ENCODE measurements around the gene CDCA5. TPM values are rescaled to one million over a fixed set of nuclear protein-coding genes. Genes with fewer than 3 reads are reported as not detected.

CDCA5 gene
- total RNA-seq, 3 donors from 2014 or later, result 0.96 to 1.2 (median 0.98) TPM

DNA sequence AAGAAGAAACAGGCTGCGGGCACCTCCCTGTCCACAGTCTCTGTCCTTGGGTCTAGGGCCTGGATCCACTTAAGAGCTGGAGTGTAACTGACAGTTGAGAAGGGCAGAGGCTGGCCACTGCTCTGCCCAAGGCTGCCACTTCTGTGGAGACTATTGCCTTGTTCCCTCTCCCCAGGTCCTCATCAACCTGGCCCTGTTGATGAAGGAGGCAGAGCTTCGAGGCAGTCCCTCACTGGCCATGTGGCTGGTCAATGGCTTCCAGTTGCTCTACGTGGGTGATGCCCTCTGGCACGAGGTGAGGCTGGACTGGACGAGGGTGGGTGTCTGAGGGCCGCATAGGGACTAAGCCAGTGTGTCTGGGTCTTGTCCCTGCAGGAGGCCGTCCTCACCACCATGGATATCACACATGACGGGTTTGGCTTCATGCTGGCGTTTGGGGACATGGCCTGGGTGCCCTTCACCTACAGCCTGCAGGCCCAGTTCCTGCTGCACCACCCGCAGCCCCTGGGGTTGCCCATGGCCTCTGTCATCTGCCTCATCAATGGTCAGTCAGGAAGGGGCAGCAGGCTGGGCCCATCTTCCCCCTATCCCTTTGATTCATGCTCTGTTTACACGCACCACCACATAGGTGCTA lies 30.8 kb upstream of the CDCA5 start:
- H3K36me3 ChIP-seq, result peaks cover 1% of the 10 kb centered on the region
- intact Hi-C loops (cut with DNase I; ENCODE audit: low total_unique reads), result no loop called here
- H3K4me3 ChIP-seq, result no peak overlapping the region
- H3K4me1 ChIP-seq, result peaks cover 6 to 17% of the 10 kb centered on the region in 2 donors
- H3K9me3 ChIP-seq, result no peaks in the 10 kb centered on the region
- no peak overlapping the region for H3K27ac ChIP-seq
- no peaks in the 10 kb centered on the region for H3K27me3 ChIP-seq
- TF ChIP-seq CTCF (IDR thresholded peaks at IDR 0.05), result no peak
- TF ChIP-seq POLR2A (IDR thresholded peaks at IDR 0.05), result no peak
- TF ChIP-seq POLR2AphosphoS5 (IDR thresholded peaks at IDR 0.05), result no peak
- DNase-seq (ENCODE audit: low spot score in 2 of 2), result no peak

DNA sequence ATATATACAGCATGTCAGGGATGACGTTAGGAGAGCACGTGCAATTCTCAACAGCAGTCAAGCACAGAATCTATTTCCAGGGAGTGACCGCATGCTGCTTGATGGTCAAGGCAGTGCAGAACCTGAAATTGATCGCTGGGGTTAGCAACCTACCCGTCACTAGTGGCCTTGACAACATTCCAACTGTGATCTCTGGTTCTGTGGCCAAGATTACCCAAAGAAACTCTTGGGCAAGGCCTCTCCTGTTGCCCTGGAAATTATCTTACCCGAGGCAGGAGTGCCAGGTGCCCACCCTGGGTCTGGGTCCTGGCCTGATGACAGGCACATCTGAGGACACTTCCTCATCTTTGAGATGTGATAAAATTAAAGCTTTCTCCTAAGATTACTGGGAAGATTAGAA lies 30.0 kb upstream of the CDCA5 start:
- intact Hi-C loops (cut with DNase I; ENCODE audit: low total_unique reads), result no loop called here
- H3K4me3 ChIP-seq, result no peak overlapping the region
- H3K36me3 ChIP-seq, result peaks cover 5% of the 10 kb centered on the region
- TF ChIP-seq CTCF (IDR thresholded peaks at IDR 0.05) (no peak), POLR2A (IDR thresholded peaks at IDR 0.05) (no peak), POLR2AphosphoS5 (IDR thresholded peaks at IDR 0.05) (no peak)
- H3K27ac ChIP-seq, result no peak overlapping the region
- DNase-seq (ENCODE audit: low spot score in 2 of 2), result no peak
- peaks cover 6 to 17% of the 10 kb centered on the region in 2 donors for H3K4me1 ChIP-seq
- no peaks in the 10 kb centered on the region for H3K27me3 ChIP-seq
- H3K9me3 ChIP-seq, result no peaks in the 10 kb centered on the region

- TF ChIP-seq CTCF (IDR thresholded peaks at IDR 0.05) (no peak), POLR2A (IDR thresholded peaks at IDR 0.05) (no peak), POLR2AphosphoS5 (IDR thresholded peaks at IDR 0.05) (no peak)
- peak overlapping the region in 1 of 2 donors; percentile 68 for H3K27ac ChIP-seq
- no peaks in the 10 kb centered on the region for H3K9me3 ChIP-seq
- peaks cover 6 to 17% of the 10 kb centered on the region in 2 donors for H3K4me1 ChIP-seq
- peaks cover 5% of the 10 kb centered on the region for H3K36me3 ChIP-seq
- H3K27me3 ChIP-seq, result no peaks in the 10 kb centered on the region
- no peak for DNase-seq (ENCODE audit: low spot score in 2 of 2)
- peak overlapping the region in 1 of 3 donors; percentile 57 for H3K4me3 ChIP-seq
- intact Hi-C loops (cut with DNase I; ENCODE audit: low total_unique reads), result no loop called here
These were observed 29.5 kb upstream of the CDCA5 start for GRCh38 chr11:65113361-65113756.

- TF ChIP-seq POLR2AphosphoS5 (IDR thresholded peaks at IDR 0.05) (peak; percentile 28 to 48 (median 42)), POLR2A (IDR thresholded peaks at IDR 0.05) (no peak), CTCF (IDR thresholded peaks at IDR 0.05) (peak; percentile 65 to 83 (median 73))
- Histone ChIP-seq H3K36me3 (peaks cover 5% of the 10 kb centered on the region), H3K4me1 (peaks cover 6 to 17% of the 10 kb centered on the region in 2 donors), H3K27ac (peak overlapping the region; percentile 34 to 68), H3K4me3 (peak overlapping the region; percentile 35 to 57 (median 51)), H3K9me3 (no peaks in the 10 kb centered on the region), H3K27me3 (no peaks in the 10 kb centered on the region)
- intact Hi-C loops (cut with DNase I; ENCODE audit: low total_unique reads), result no loop called here
- no peak for DNase-seq (ENCODE audit: low spot score in 2 of 2)
These were observed 28.9 kb upstream of the CDCA5 start for GRCh38 chr11:65112546-65113360.

Measured in breast epithelium (tissue), 4 donors.